ENCODE results near the gene CTNNBL1. TPM values are rescaled to one million over a fixed set of nuclear protein-coding genes. Genes with fewer than 3 reads are reported as not detected.
"Not testable (repeated sequence)": the region's sequence is repeated elsewhere in the genome, so short reads cannot be mapped to it uniquely, and the experiment has no call there.

The CTNNBL1 gene
- total RNA-seq, 1 experiment from 2014 or later: 45.2 TPM

- ChIA-PET POLR2A (no interaction called here), CTCF (interaction anchor here (0.6 kb wide), 2 partner anchors 51 to 257 kb away, joined by 3 read pairs; no protein-coding TSS in a partner anchor)
- no TSS peak for BruUV-seq (replicated peaks)
- peaks cover 6% of the 10 kb centered on the region for H3K4me1 Mint-ChIP-seq (ENCODE audit: insufficient read depth, unreplicated experiment)
- no peak for TF ChIP-seq CTCF (IDR thresholded peaks at IDR 0.05; ENCODE audit: unreplicated experiment)
- intact Hi-C loops (cut with micrococcal nuclease): no loop called here
- no peak overlapping the region for H3K4me3 Mint-ChIP-seq (ENCODE audit: unreplicated experiment)
- H3K27ac Mint-ChIP-seq (ENCODE audit: low read depth, unreplicated experiment): no peak overlapping the region
- H3K27me3 Mint-ChIP-seq (ENCODE audit: insufficient read depth, unreplicated experiment): peaks cover 84% of the 10 kb centered on the region
- H3K9me3 Mint-ChIP-seq (ENCODE audit: unreplicated experiment): no peaks in the 10 kb centered on the region
- DNase-seq (ENCODE audit: unreplicated experiment): no peak
- no peaks in the 10 kb centered on the region for H3K36me3 Mint-ChIP-seq (ENCODE audit: insufficient read depth, unreplicated experiment)
Measured at GRCh38 chr20:37672143-37672542, 21.7 kb upstream of the CTNNBL1 start.

DNA sequence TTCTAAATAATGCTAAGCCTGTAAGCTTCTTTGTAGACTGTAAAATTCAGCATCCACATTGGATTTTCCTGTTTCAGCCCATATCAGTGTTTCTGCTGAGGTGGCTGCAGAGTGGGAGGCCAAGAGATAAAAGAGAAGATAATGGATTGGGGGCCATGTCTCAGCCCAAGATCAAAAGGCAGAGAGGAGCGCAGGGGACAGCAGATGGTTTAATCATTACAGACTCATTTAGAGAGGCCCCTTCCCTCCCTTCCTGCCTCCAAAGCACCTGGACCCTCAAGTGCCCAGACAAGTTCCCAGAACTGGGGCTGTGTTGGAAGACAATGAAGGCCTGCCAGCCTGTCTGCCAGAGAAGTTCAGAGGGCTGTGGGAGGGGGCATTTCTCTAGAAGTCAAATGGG lies 20.4 kb upstream of the CTNNBL1 start:
- no peak overlapping the region for H3K4me3 Mint-ChIP-seq (ENCODE audit: unreplicated experiment)
- POLR2A ChIA-PET: interaction anchor here (0.9 to 1.2 kb wide), 2 partner anchors 14 to 21 kb away, joined by 4 read pairs; partner anchors contain the start of gene CTNNBL1
- no peaks in the 10 kb centered on the region for H3K36me3 Mint-ChIP-seq (ENCODE audit: insufficient read depth, unreplicated experiment)
- H3K4me1 Mint-ChIP-seq (ENCODE audit: insufficient read depth, unreplicated experiment): peaks cover 11% of the 10 kb centered on the region
- BruUV-seq (replicated peaks): no TSS peak
- CTCF ChIA-PET: no interaction called here
- no peak for DNase-seq (ENCODE audit: unreplicated experiment)
- no peak overlapping the region for H3K27ac Mint-ChIP-seq (ENCODE audit: low read depth, unreplicated experiment)
- peaks cover 97% of the 10 kb centered on the region for H3K27me3 Mint-ChIP-seq (ENCODE audit: insufficient read depth, unreplicated experiment)
- H3K9me3 Mint-ChIP-seq (ENCODE audit: unreplicated experiment): no peaks in the 10 kb centered on the region
- TF ChIP-seq CTCF (IDR thresholded peaks at IDR 0.05; ENCODE audit: unreplicated experiment): no peak
- intact Hi-C loops (cut with micrococcal nuclease): no loop called here

DNA sequence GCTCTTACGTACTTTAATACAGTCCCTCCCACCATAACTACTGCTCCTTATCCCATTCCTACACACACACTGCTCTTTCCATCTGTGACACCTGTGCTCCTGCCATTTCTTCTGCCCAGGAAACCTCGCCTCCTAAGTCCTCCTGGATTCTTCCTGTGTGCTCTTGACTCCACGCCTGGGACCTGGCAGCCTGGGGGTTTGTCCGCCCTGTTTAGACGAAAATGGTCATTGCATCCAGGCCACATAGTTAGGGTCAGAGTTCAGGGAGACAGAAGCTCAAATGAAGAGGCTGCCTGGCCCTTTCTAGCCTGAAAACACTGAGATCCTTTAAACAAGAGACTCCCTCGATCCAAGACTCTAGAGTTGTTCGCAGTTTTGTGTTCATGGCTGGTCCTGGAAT lies 17.4 kb upstream of the CTNNBL1 start:
- H3K27ac Mint-ChIP-seq (ENCODE audit: low read depth, unreplicated experiment): no peak overlapping the region
- TF ChIP-seq CTCF (IDR thresholded peaks at IDR 0.05; ENCODE audit: unreplicated experiment): no peak
- ChIA-PET POLR2A (no interaction called here), CTCF (no interaction called here)
- H3K9me3 Mint-ChIP-seq (ENCODE audit: unreplicated experiment): no peaks in the 10 kb centered on the region
- peaks cover 88% of the 10 kb centered on the region for H3K27me3 Mint-ChIP-seq (ENCODE audit: insufficient read depth, unreplicated experiment)
- DNase-seq (ENCODE audit: unreplicated experiment): no peak
- H3K4me1 Mint-ChIP-seq (ENCODE audit: insufficient read depth, unreplicated experiment): peaks cover 5% of the 10 kb centered on the region
- intact Hi-C loops (cut with micrococcal nuclease): no loop called here
- H3K36me3 Mint-ChIP-seq (ENCODE audit: insufficient read depth, unreplicated experiment): no peaks in the 10 kb centered on the region
- BruUV-seq (replicated peaks): no TSS peak
- no peak overlapping the region for H3K4me3 Mint-ChIP-seq (ENCODE audit: unreplicated experiment)

DNA sequence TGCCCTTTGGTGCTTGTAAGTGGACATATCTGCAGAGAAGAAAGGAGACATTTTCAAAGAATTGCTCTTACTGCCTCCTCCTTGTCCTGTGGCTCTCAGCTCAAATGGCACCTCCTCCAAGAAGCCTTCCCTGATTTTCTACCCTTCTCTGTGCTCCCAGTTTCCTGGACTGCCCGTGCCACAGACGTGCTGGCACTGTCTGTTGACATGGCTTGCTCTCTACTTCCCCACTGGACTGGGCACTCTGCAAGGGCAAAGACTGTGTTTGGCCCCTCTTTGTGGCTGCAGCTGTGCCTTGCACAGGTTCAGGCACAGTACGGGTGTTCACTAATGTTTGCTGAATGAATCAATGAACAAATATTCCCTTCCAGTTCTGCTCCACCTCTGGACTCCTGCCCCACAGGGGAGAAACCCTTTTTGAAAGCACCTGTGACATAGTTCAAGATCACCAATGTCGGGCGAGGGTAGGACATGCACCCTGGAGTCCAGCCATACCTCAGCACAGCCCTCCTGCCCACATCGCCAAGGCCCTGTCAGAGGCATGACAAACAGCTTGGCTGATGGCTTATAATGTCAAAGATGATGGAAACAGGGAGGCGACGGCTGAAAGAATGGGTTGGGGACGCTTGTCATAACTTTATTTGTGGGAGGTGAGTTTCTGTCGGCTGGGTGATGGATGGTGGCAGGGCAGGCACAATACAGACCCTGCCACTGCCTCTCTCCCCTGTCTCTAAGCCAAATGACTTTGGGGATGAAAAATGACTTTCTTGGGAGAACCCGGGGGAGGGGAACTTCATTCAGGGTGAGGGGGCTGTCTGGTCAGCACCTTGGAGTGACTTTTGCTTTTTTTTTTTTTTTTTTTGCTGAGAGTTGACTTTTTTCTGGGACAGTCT lies 15.6 kb upstream of the CTNNBL1 start:
- Mint-ChIP-seq H3K27ac (ENCODE audit: low read depth, unreplicated experiment) (no peak overlapping the region), H3K36me3 (ENCODE audit: insufficient read depth, unreplicated experiment) (no peaks in the 10 kb centered on the region), H3K9me3 (ENCODE audit: unreplicated experiment) (no peaks in the 10 kb centered on the region), H3K4me3 (ENCODE audit: unreplicated experiment) (no peak overlapping the region), H3K4me1 (ENCODE audit: insufficient read depth, unreplicated experiment) (peaks cover 5% of the 10 kb centered on the region), H3K27me3 (ENCODE audit: insufficient read depth, unreplicated experiment) (peaks cover 71% of the 10 kb centered on the region)
- BruUV-seq (replicated peaks): no TSS peak
- POLR2A ChIA-PET: no interaction called here
- no peak for DNase-seq (ENCODE audit: unreplicated experiment)
- intact Hi-C loops (cut with micrococcal nuclease): no loop called here
- no peak for TF ChIP-seq CTCF (IDR thresholded peaks at IDR 0.05; ENCODE audit: unreplicated experiment)
- CTCF ChIA-PET: interaction anchor here (0.6 to 0.7 kb wide), 2 partner anchors 205 to 241 kb away, joined by 3 read pairs; no protein-coding TSS in a partner anchor

DNA sequence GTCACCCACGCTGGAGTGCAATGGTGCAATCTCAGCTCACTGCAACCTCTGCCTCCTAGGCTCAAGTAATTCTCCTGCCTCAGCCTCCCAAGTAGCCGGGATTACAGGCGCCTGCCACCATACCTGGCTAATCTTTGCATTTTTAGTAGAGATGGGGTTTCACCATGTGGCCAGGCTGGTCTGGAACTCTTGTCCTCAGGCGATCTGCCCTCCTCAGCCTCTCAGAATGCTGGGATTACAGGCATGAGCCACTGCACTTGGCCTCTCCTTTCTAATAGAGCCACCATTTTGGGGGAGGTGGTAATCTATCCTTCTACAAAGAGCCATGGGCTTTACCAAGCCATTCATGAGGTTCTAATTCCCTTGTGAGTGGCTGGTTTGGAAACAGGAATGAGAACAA lies 14.1 kb upstream of the CTNNBL1 start:
- BruUV-seq (replicated peaks); H3K4me3 Mint-ChIP-seq (ENCODE audit: unreplicated experiment); CTCF ChIA-PET; H3K4me1 Mint-ChIP-seq (ENCODE audit: insufficient read depth, unreplicated experiment); H3K27ac Mint-ChIP-seq (ENCODE audit: low read depth, unreplicated experiment); DNase-seq (ENCODE audit: unreplicated experiment); intact Hi-C loops (cut with micrococcal nuclease); H3K9me3 Mint-ChIP-seq (ENCODE audit: unreplicated experiment); H3K36me3 Mint-ChIP-seq (ENCODE audit: insufficient read depth, unreplicated experiment); POLR2A ChIA-PET: not testable (repeated sequence)
- peaks cover 59% of the 10 kb centered on the region for H3K27me3 Mint-ChIP-seq (ENCODE audit: insufficient read depth, unreplicated experiment)
